Esophagus muscularis mucosa (tissue), 4 donors: ENCODE measurements around the gene SPACA9. TPM values are rescaled to one million over a fixed set of nuclear protein-coding genes. Genes with fewer than 3 reads are reported as not detected.

Experiments used
- total RNA-seq, 4 donors: library from RNA; depleted of rRNA; stranded (reverse); fragments of >200 nt; gene quantifications; one replicate each; pipeline versions ENCODE4 v1.1.0 to v1.2.1, GENCODE V29; 2016

The SPACA9 gene
- total RNA-seq, 4 donors from 2014 or later, result 3.3 to 10.1 (median 5.5) TPM

Other genes starting within 250 kb of the SPACA9 start
- gene DDX31, start 208.9 kb upstream of the SPACA9 start, total RNA-seq, result 1 to 10 TPM; 6.6 to 7.8 (median 7.5) TPM
- gene GTF3C4, start 208.4 kb upstream of the SPACA9 start, total RNA-seq, result 10 to 100 TPM; 10.4 to 15.3 (median 12.3) TPM
- 1 to 10 TPM in 2 of 4 donors, under 1 TPM in 2; 0.39 to 1.5 (median 0.90) TPM for gene AK8, start 614 bp upstream of the SPACA9 start, total RNA-seq
- 10 to 100 TPM; 25.0 to 36.9 (median 30.6) TPM for gene TSC1, start 65.7 kb downstream of the SPACA9 start, total RNA-seq
- under 1 TPM in 1 of 4 donors, not detected in 3; 0.17 TPM for gene GFI1B, start 99.8 kb downstream of the SPACA9 start, total RNA-seq
- gene GTF3C5, start 152.1 kb downstream of the SPACA9 start, total RNA-seq, result 10 to 100 TPM; 38.9 to 58.1 (median 42.4) TPM
- gene CEL, start 183.1 kb downstream of the SPACA9 start, total RNA-seq, result under 1 TPM; 0.17 to 0.42 (median 0.21) TPM
- 10 to 100 TPM; 48.6 to 67.4 (median 54.8) TPM for gene RALGDS, start 242.3 kb downstream of the SPACA9 start, total RNA-seq